DMS53 (cell line): ENCODE results near the gene FOXS1.

Experiments
- DNase-seq: peaks from one replicate; lab custom pipeline; 2025; lab: John Stamatoyannopoulos, UW

Gene FOXS1

DNA sequence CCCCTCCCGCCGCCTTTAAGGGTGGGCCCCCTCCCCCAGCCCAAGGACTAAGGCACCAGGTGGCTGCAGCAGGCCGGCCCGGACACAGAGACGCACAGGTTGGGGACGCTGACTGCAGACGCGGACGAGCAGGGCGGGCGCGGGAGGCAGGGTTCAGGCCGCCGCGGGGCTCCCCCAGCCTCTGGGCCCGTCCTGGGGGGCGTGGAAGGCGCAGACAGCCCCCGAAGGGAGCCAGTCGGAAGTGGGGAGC is 15.7 kb upstream of the FOXS1 start:
- DNase-seq = peak; percentile 62

DNA sequence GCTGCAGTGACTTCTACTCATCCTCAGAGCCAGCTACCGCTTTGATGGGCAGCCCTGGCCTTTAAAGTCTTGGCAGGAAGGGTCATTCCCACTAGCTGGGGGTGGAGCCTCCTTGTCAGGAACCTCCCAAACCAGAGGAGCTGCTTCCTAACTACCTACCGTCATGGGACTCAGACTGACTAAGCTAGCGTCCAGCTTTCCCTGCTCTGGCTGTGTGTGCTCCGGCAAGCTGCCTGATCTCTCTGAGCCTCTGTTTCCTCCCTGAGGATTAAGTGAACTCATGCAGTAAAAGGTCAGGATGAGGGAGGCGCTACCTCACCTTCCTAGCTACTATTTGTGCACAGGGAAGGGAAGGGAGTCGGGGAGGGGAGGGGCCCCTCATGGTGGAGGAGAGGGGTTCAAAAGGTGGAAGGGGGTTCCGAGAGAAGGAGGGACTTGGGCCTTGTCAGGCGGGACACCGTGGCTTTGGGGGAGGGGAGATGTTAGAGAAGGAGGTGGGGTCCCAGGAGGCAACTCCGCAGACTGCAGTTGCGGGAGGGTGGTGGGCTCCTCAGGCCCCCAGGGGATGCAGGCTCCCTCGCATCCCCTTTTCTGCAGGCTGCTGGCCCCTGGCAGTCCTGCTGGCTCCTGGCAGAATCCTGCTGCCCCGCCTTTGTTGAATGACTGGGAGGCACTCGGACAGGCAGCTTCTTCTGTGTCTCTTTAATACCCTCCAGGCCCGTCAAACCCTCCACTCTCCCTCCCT is 15.2 kb upstream of the FOXS1 start:
- peak; percentile 66 for DNase-seq

DNA sequence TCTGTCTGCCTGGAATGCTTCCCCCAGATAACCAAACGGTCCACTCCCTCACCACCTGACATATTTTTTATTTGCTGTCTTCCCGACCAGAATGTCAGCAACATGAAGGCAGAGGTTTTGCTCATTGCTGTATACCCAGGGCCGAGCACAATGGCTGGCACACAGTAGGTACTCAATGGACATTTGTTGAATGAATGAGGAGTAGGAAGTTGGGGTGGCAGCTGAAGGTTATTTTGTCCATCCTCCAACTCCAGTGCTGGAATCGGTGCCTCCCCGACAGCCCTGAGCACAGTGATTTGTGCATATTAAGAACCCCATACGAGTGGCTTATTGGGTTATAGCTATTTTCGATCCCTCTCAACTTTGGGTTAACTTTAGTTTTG is 14.6 kb upstream of the FOXS1 start:
- no peak for DNase-seq

DNA sequence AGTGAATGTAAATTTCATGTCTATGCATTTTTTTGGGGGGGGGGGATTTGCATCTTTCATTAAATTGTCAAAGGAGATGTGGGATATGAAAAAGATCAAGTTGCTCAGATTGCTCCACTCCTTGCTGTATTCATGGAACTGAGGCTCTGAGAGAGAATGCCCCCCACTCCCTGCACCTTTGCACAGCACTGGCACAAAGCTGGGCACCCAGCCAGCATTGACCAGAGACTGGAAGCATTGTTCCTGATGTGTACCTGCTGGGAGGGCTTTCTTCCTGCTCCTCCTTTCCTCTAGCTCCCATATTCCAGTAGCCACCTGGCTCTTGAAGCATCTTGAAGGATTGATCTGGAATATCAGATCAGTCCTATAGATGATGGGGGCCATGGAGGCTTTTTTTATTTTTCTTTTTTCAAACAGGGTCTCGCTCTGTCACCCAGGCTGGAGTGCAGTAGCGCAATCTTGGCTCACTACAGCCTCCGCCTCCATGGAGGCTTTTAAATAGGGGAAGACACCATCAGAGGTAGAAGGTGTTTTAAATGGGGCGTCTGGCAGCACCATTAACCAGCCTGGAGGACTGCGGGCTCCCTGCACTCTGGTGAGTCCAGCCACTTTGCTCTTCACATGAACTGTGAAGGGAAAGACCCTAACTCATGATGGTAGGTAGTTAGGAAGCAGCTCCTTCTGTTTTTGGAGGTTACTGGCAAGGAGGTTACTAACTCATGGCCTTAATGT is 14.0 kb upstream of the FOXS1 start:
- no peak for DNase-seq

- no peak for DNase-seq
Observed at GRCh38 chr20:31858760-31859083, 13.3 kb upstream of the FOXS1 start.

DNA sequence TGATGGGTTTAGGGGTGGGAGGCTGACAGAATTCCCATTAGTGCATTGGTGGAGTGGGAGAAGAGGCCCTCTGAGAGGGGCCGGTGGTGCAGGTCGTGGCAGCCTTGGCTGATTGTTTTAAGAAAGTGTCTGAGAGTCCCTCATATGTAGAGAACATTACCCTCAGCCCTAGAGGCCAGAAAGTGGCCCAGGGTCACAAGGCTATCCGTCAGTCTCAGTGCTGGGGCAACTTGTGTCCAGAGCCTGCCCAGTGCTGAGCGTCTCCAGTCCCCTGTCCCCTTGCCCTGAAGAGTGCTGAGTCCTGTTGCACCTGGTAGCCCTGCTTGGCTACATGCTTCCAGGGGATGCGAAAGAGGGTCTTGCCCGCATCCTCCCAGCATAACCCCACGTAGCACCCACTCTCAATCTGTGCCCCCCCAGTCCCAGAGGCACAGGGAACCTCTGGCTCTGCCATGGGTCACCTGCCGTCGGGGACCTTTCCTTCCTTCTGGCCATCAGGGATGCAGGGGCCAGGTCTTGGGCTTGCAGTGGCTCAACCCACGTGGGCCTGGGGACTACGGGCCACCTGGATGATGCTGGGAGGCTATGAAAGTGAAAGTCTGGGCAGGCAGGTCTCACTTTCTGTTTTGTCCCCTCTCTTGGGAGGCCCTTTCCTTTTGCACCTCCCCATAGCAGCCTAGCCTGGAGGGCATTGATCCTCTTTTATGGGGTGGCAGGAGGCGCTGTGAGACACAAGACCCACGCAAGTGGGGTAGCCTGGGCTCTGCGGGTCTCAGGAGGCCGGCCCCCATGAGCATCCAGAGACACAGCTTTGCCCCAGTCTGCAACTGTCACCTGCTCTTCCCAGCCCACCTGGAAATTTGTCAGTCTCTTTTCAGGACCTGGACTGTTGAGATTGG is 12.7 kb upstream of the FOXS1 start:
- DNase-seq = no peak

DNA sequence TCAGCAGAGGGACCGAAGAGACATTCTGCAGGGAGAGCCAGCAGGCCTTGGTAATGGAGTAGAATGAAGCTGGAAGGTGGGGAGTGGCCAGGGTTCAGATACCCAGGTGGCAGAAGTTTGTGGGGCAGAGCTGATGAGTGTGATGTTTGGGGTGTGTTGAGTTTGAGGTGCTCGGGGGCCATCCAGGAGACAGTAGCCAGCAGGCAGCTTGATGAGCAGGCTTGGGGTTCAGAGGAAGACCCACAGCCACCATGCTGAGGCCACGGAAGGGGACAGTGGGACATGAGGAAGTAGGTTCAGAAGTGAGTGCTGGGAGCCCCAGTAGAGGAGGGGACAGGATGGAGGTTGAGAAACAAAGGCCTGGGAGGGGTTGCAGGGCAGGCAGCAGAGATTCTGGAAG is 11.1 kb upstream of the FOXS1 start:
- DNase-seq = no peak

DNA sequence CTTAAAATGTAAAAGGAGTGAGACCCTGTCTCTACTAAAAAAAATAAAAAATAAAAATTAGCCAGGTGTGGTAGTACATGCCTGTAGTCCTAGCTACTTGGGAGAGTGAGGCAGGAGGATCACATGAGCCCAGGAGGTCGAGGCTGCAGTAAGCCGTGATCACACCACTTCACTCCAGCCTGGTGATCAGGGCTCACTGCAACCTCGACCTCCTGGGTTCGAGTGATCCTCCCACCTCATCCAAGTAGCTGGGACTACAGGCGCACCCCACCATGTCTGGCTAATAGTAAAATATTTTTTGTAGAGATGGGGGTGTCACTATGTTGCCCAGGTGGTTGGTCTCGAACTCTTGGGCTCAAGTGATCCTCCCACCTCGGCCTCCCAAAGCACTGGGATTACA is 8.1 kb upstream of the FOXS1 start:
- no peak for DNase-seq

DNA sequence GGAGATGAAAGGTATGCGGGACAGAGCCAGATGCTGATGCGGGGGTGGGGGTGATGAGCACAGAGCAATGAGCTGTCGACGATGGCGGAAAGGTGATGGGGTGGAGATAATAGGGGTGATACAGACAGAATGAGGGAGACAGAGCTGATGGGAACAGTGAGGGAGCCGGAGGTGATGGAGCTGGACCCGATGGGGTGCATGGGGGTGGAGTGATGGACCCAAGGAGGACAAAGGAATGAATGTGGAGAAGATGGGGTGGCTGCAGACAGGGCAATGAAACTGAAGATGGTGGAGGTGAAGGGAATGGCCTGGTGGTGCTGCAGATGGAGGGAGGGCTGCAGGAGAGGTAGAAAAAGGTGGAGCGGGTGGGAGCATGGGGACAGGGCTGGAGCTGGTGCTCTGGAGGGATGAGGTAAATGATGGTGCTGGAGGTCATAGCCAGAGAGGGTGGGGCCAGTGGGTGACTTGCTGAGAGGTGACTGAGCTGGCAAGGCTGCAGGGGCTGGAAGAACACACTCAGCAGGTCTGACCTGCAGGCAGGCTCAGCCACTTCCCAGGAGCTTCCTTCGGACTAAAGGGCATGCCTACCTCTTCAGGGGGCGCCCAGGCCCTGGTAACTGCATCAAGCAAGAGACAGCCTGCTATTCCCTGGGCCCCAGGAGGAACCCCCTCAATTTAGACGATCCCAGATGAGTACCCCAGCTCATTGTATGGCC is 6.0 kb upstream of the FOXS1 start:
- peak; percentile 32 for DNase-seq

DNA sequence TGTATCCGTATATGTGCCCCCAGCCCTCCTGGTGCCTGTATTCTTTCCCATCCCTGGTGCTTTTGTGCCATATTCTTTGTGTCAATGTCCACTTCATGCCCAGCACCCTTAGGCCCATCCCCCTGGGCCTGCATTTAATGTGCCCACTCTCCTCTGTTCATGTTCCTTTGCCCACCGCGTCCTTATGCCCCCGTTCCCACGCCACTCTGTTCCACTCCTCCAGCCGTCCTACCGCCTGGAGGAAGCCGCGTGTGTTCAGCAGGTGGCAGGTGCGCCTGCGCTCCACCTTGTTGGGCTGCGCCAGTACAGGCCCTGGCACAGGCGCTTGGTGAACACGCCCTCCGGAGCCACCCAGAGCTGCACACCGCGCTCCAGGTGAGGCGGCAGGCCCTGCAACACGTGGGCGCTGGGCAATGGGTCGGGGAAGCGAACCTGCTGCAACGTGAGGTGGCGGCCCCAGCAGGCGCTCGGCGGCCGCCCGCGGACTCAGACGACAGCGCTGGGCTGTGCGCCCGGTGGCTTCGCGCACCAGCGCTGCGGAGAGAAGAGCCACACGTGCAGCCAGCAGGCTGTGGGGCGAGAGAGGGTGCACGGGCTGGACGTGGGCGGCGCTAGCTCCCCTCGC is 4.0 kb upstream of the FOXS1 start:
- DNase-seq = peak; percentile 93

GRCh38 chr20:31848088-31848999 is 2.9 kb upstream of the FOXS1 start:
- DNase-seq = no peak

GRCh38 chr20:31846793-31847138 is 1.4 kb upstream of the FOXS1 start:
- DNase-seq = no peak

DNA sequence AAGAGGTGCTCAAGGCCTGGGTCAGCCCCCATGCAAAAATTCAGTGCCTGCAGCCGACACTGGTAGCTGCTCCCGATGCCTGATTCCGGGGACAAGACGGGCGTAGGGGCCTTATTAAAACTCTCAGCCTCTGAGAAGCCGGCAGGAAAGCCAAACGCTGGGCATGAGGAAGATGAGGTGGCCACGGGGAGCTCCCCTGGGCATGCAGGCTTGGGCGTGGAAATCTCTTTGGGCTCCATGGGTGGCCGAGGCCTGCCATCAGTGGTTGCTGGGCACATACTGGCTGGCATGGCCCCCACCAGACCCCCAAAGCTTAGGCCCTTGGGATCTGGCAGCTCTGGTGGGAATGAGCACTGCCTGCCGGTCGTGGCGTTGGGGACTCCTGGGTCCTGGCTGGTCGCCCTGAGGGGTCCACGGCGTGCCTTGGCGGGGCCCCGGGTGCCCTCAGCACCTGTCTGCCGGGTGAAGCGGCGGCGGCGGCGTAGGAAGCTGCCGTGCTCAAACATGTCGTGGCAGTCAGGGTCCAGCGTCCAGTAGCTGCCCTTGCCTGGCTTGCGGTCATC is 586 bp downstream of the FOXS1 start:
- DNase-seq = no peak

GRCh38 chr20:31843881-31844280 is 1.5 kb downstream of the FOXS1 start:
- no peak for DNase-seq

GRCh38 chr20:31843288-31843687 is 2.1 kb downstream of the FOXS1 start:
- no peak for DNase-seq

DNA sequence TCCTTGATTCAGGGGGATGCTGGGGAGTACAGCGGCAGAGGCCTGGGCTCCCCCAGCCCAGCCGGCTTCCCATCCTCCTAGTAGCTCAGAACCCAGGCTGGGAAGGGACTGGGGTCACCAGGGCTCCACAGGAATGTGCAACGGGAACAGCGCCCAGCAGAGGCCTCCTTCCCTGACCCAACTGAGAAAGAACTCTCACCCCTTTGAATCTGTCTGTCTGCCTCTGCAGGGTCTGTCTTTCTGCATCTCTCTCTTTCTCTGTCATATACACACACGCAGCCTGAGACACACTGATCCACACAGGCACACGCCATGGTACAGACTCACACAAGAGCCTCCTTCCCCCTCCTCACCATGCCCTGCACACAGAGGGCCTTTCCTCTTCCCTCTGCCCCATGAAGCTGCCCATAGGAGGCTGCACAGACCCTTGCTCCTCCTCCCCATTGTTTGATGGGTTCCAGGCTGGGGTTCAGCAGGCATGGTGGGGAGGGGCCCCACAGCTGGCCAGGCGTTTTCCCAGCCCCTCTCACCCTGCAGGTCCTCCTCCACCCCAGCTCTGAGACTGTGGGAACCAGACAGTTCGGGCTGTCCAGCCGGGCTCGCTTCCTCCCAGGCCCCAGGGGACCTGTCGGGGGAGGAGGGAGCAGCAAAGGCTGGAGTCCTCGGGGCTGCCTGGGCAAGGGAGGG is 2.8 kb downstream of the FOXS1 start:
- DNase-seq = no peak

GRCh38 chr20:31841928-31842327 is 3.5 kb downstream of the FOXS1 start:
- no peak for DNase-seq

GRCh38 chr20:31840906-31841816 is 4.2 kb downstream of the FOXS1 start:
- no peak for DNase-seq
